Dedifferentiated amniotic fluid mesenchymal stem cell (primary cell): ENCODE measurements around the gene GNL3.
A peak's percentile ranks its signal among the peaks of the same experiment; 100 is the strongest.
"Not testable (repeated sequence)": the region's sequence is repeated elsewhere in the genome, so short reads cannot be mapped to it uniquely, and the experiment has no call there.

Experiments used
- DNase-seq: peaks from one replicate; pipeline ENCODE4 v3.0.0-alpha.2; 2016; ENCODE audit errors: extremely low spot score

Gene GNL3

DNA sequence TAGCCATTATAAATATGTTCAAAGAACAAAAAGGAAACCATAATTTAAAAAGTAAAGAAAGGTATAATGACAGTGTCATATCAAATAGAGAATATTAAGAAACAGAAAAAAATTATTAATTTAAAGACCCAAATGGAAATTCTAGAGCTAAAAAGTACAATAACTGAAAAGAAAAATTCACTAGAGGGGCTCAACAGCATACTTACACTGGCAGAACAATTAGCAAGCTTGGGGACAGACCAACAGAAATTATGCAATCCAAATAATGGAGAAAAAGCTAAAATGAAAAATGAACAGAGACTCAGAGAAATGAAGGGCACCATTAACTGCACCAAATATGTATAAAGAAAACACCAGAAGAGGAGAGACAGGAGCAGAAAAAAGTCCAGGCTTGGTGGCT lies 33.8 kb downstream of the GNL3 start:
- DNase-seq = no peak

DNA sequence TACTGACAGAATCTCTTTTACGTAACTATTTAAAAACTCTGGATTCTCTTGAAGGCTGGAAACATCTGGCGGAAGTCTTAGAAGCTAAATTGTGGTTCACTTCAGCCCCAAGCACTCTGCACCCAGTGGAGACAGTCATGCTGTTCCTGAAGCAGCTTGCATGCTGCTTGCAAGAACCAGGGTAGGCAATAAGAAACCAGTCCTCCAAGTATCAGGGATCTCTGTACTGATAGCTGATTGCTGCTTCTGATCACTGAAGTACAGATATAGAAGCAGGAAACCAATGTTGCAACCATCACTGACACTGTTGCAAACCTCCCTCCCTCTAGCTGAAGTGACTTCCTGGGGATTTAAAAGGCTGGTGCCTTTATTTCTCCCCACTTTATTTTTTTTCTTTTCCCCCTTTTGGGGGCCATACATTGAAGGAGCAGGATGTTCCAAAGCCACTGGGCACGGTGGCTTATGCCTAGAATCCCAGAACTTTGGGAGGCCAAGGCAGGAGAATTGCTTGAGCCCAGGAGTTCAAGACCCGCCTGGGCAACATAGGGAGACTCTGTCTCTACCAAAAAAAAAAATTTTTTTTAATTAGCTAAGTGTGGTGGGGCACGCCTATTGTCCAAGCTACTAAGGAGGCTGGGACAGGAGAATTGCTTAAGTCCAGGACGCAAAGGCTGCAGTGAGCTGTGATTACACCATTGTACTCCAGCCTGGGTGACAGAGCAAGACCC lies 35.3 kb downstream of the GNL3 start:
- no peak for DNase-seq

DNA sequence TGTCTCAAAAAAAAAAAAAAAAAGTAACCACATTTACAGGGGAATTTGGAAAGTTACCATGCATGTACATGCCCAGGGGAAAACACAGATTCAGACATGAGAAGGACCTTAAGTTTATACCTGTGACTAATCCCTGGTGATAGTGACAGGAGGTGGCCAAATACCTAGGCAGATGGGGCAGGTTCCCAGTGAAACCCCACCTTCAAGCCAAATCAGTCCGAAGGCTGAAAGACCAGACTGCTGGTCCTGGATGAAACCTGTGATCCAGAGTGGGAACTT lies 35.8 kb downstream of the GNL3 start:
- no peak for DNase-seq

DNA sequence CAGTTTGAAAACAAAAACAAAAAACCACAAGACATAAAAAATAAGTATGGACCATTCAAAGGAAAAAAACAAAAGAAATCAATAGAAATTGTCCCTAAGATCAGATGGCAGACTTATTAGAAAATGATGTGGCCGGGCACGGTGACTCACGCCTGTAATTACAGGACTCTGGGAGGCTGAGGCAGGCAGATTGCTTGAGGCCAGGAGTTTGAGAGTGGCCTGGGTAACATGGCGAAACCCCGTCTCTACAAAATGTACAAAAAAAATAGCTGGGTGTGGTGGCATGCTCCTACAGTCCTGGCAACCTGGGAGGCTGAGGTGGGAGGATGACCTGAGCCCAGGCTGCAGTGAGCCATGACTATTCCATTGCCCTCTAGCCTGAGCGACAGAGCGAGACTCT lies 36.7 kb downstream of the GNL3 start:
- DNase-seq = no peak

DNA sequence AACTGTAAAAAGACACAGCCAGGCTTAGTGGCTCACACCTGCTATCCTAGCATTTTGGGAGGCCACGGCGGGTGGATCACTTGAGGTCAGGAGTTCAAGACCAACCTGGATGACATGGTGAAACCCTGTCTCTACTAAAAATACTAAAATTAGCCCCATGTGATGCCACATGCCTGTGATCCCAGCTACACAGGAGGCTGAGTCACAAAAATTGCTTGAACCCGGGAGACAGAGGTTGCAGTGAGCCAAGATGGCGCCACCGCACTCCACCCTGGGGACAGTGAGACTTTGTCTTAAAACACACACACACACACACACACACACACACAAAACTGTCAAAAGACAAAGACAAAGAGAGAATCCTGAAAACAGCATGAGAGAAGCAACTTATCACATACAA lies 38.1 kb downstream of the GNL3 start:
- no peak for DNase-seq

DNA sequence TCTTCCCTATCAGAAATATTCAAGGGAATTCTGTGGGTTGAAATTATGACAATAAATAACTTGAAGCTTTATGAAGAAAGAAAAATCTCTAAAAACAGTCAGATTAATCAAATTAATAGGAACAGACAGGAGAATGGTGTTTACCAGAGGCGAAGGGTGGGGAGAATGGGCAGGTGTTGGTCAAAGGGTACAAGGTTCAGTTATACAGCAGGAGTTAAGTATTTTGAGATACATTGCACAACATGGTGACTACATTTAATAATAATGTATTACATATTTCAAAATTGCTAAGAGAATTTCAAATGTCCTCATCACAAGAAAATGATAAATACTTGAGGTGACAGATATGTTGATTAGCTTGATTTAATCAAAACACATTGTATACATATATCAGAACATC lies 38.7 kb downstream of the GNL3 start:
- DNase-seq = no peak

DNA sequence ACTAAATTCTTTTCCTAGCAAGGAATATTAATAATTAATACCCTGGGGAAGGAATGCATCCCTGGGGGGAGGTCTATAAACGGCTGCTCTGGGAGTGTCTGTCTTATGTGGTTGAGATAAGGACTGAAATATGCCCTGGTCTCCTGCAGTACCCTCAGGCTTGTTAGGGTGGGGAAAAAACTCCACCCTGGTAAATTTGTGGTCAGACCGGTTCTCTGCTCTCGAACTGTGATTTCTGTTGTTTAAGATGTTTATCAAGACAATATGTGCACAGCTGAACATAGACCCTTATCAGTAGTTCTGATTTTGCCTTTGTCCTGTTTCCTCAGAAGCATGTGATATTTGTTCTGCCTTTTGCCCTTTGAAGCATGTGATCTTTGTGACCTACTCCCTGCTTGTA lies 42.9 kb downstream of the GNL3 start:
- not testable (repeated sequence) for DNase-seq

DNA sequence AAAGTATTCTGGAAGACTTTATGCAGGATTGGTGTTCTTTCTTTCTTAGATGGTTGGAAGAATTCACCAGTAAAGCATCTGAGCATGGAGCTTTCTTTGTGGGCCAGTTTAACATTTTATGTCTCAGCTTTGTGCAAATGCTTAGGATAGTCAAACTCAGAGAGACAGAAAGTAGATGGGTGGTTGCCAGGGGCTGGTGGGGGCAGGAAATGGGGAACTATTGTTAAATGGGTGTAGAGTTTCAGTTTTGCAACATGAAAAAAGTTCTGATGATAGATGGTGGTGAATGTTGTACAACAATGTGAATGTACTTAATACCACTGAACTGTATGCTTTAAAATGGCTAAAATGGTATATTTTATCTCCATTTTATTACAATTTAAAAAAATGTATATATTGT lies 44.8 kb downstream of the GNL3 start:
- DNase-seq = no peak

DNA sequence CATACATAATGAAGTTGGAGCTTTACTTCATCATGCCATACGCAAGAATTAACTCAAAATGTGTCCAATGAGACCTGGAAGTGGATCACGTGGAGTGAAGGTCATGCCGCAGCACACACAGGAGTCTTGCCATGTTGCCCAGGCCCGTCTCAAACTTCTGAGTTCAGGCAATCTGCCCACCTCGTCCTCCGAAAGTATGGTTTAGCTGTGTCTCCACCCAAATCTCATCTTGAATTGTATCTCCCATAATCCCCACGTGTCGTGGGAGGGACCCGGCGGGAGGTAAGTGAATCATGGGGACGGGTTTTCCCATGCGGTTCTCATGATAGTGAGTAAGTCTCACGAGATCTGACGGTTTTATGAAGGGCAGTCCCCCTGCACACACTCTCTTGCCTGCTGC lies 45.8 kb downstream of the GNL3 start:
- DNase-seq = no peak

DNA sequence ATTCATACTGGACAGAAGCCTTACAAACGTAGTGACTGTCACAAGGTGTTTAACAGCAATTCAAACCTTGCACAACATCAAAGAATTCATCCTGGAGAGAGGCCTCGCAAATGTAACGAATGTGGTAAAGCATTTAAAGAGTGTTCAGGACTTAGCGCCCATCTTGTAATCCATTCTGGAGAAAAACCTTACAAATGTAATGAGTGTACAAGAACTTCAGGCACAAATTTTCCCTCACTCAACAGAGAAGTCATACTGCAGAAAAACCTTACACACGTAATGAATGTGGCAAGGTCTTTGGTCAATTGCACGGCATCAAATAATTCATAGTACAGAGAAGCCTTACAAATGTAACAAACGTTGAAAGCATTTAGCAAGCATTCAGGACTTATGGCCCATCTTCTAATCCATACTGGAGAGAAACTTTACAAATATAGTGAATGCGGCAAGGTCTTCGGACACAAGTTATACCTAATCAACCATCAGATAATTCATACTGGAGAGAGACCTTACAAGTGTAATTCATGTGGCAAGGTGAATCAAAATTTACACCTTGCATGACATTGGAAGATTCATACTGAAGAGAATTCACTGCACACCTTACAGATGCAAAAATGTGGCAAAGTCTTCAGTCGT lies 47.5 kb downstream of the GNL3 start:
- DNase-seq = no peak

DNA sequence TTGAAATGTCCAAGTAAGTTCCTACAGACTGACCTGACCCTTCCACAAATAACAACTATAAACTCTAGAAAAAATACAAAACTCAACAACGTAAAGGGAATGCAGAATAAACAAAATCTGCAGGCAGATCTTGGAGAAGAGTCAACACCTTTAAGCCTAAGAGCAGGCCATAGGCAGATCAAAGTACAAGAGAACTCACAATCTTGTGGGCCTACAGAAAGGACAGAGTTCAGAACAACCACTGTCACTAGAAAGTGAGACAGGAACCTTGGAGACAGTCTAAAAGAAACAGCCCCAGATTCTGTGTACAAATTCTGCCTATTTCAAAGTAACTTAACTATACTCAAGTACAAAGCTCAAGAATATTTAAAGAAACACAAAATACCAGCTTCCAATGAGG lies 53.9 kb downstream of the GNL3 start:
- no peak for DNase-seq

DNA sequence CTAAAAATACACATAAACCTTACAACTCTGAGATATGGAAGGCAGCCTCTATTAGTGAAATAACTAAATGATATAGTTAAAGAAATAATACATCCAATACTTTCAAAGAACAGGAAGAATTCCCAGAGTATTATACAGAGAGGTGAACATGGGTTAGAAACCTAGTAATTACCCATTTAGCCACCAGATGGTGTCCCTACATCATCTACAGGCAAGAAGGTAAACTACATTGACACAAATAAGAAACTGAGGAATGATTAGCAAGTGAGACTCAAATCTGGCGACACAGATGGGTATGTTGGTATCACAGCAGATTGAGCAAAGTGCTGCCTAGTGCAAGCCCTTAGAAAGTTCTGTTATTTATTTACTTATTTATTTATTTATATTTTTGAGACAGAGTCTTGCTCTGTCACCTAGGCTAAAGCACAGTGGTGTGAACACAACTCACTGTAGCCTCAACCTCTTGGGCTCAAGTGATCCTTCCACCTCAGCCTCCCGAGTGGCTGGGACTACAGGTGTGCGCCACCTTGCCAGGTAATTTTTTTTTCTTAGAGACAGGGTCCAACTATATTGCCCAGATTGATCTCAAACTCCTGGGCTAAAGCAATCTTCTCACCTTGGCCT lies 56.7 kb downstream of the GNL3 start:
- DNase-seq = peak; percentile 26

DNA sequence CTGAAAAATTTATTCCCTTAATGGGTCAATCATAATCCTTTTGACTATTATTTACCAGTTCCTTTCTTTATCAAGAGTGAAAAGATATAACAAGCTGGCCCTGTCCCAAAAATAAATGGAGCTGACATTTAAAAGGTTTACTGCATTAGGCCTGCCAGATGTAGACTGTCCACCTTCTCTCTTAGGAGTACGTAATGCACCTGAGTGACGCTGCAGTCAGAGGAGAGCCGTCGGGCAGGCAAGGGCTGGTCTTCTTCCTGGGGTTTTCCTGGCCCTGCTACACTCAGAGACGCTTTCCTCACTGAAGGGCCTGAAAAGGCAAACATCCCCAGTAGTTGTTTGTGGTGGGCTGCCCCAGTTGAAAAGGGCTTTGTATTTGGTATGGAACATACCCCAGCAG lies 57.3 kb downstream of the GNL3 start:
- no peak for DNase-seq

DNA sequence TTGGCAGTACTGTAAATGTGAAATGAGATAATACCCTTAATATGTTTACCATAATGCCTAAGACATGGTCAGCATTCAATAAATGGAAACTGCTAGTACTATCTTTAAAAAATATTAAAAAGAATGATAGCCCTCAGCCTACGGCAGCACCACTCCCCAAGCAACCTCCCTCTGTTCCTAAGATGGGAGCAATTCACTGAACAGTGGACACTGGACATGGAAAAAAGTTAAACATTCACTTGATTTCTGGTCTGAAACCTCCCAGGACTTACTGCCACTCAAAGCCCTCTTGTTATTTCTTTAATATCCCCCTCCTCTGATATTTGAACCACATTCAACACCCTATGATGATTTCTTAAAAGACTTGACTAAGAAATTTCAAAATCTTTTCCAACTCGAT lies 57.9 kb downstream of the GNL3 start:
- DNase-seq = no peak
